Prostate gland (tissue), 2 donors: ENCODE results near the gene SRPX2. TPM values are rescaled to one million over a fixed set of nuclear protein-coding genes. Genes with fewer than 3 reads are reported as not detected.
A peak's percentile ranks its signal among the peaks of the same experiment; 100 is the strongest.

ENCODE experiments used
- DNase-seq: peaks from one replicate; pipeline ENCODE4 v3.0.0-alpha.2; 2019; ENCODE audit warnings: low spot score
- H3K27ac ChIP-seq, 2 donors: fragments of 200-600 bp; sonication (generic); 2 replicates each; pipeline ENCODE4 v1.5.1; 2017 to 2019
- H3K27me3 ChIP-seq: fragments of 200-600 bp; sonication (generic); replicated peaks from 2 replicates; pipeline ENCODE4 v1.5.1; 2019; ENCODE audit not compliant: insufficient read depth
- H3K36me3 ChIP-seq, 2 donors: fragments of 200-600 bp; sonication (generic); 1 replicate in 1 of 2; 2 replicates in 1 of 2; pipeline versions ENCODE4 v1.5.1 to v1.8.1; 2017 to 2019
- H3K4me1 ChIP-seq: fragments of 200-600 bp; sonication (generic); replicated peaks from 2 replicates; pipeline ENCODE4 v1.5.1; 2019
- H3K4me3 ChIP-seq, 2 donors: fragments of 200-600 bp; sonication (generic); 2 replicates each; pipeline ENCODE4 v1.5.1; 2017 to 2019
- H3K9me3 ChIP-seq: fragments of 200-600 bp; sonication (generic); 2 replicates; pipeline ENCODE4 v1.5.1; 2017
- CTCF ChIP-seq, 4 experiments: fragments of 200-600 bp in 2 of 4; fragments of 450-650 bp in 2 of 4; sonication (generic) in 2 of 4; IDR thresholded peaks; 1 replicate in 3 of 4; 2 replicates in 1 of 4; pipeline ENCODE4 v1.5.1; 2016 to 2019; ENCODE audit warnings: antibody characterized with exemption in 4 of 4, mild to moderate bottlenecking in 2 of 4, moderate library complexity in 2 of 4
- POLR2A ChIP-seq: fragments of 450-650 bp; IDR thresholded peaks from one replicate; pipeline ENCODE4 v1.6.1; 2016; ENCODE audit warnings: antibody characterized with exemption, mild to moderate bottlenecking
- POLR2AphosphoS5 ChIP-seq: sonication (generic); formaldehyde crosslinking; IDR thresholded peaks from one replicate; pipeline ENCODE4 v1.6.1; 2017; ENCODE audit warnings: antibody characterized with exemption
- WGBS: methylation state at CpG from one replicate; pipeline ENCODE4 v1.1.5; 2018; 5-methylcytosine and 5-hydroxymethylcytosine counted together
- intact Hi-C: fragments of 100-400 bp; cut with DNase I; formaldehyde crosslinking; loops from one replicate; pipeline ENCODE4 v1.14.2; 2022
- total RNA-seq, 2 donors: library from RNA; depleted of rRNA; stranded (reverse); fragments of >200 nt; gene quantifications; one replicate each; pipeline ENCODE4 v1.1.0, GENCODE V29; 2016

Gene SRPX2
- 1 to 10 TPM; 4.8 to 5.1 TPM for total RNA-seq

- no peak within 1 kb of the TSS for H3K4me3 ChIP-seq
- no peaks in the 10 kb centered on the region for H3K9me3 ChIP-seq
- H3K27ac ChIP-seq: no peak within 1 kb of the TSS
- no peaks in the 10 kb centered on the region for H3K4me1 ChIP-seq
- no peaks in the 10 kb centered on the region for H3K36me3 ChIP-seq
- TF ChIP-seq CTCF (IDR thresholded peaks at IDR 0.05) (no peak), POLR2A (peak; percentile 18)
- H3K27me3 ChIP-seq: no peaks in the 10 kb centered on the region
- WGBS: 42% methylated on average over 11 of the region's 11 CpGs
- intact Hi-C loops: no loop called here
- no peak for DNase-seq
Observed at GRCh38 chrX:100643956-100644860, at the start of gene SRPX2. SRPX2 (plus strand) TSS chrX:100644199; CDS start chrX:100646323, 2,124 bp downstream.

GRCh38 chrX:100596601-100597000, 47.4 kb upstream of the SRPX2 start:
- Histone ChIP-seq H3K27me3 (no peaks in the 10 kb centered on the region), H3K27ac (no peak overlapping the region), H3K9me3 (no peaks in the 10 kb centered on the region), H3K4me1 (no peaks in the 10 kb centered on the region), H3K4me3 (no peak overlapping the region), H3K36me3 (no peaks in the 10 kb centered on the region)
- 54% methylated on average over 2 of the region's 2 CpGs for WGBS
- TF ChIP-seq POLR2AphosphoS5 (no peak), POLR2A (no peak), CTCF (IDR thresholded peaks at IDR 0.05) (no peak)
- no peak for DNase-seq
- intact Hi-C loops: no loop called here

GRCh38 chrX:100599456-100599855, 44.5 kb upstream of the SRPX2 start:
- no peak for DNase-seq
- Histone ChIP-seq H3K9me3 (no peaks in the 10 kb centered on the region), H3K4me3 (no peak overlapping the region), H3K36me3 (no peaks in the 10 kb centered on the region), H3K27ac (no peak overlapping the region), H3K27me3 (no peaks in the 10 kb centered on the region), H3K4me1 (no peaks in the 10 kb centered on the region)
- TF ChIP-seq POLR2AphosphoS5 (no peak), CTCF (IDR thresholded peaks at IDR 0.05) (no peak), POLR2A (no peak)
- WGBS: 50% methylated on average over 9 of the region's 9 CpGs
- intact Hi-C loops: no loop called here

GRCh38 chrX:100600340-100600739, 43.7 kb upstream of the SRPX2 start:
- no peaks in the 10 kb centered on the region for H3K27me3 ChIP-seq
- no peak for DNase-seq
- H3K4me1 ChIP-seq: no peaks in the 10 kb centered on the region
- TF ChIP-seq CTCF (IDR thresholded peaks at IDR 0.05) (no peak), POLR2AphosphoS5 (no peak)
- H3K9me3 ChIP-seq: no peaks in the 10 kb centered on the region
- H3K27ac ChIP-seq: no peak overlapping the region
- H3K4me3 ChIP-seq: no peak overlapping the region
- no peaks in the 10 kb centered on the region for H3K36me3 ChIP-seq
- intact Hi-C loops: no loop called here

GRCh38 chrX:100600758-100601157, 43.2 kb upstream of the SRPX2 start:
- intact Hi-C loops: no loop called here
- no peak for TF ChIP-seq POLR2A
- no peak for TF ChIP-seq CTCF (IDR thresholded peaks at IDR 0.05)
- TF ChIP-seq POLR2AphosphoS5: no peak
- Histone ChIP-seq H3K27me3 (no peaks in the 10 kb centered on the region), H3K36me3 (no peaks in the 10 kb centered on the region), H3K27ac (no peak overlapping the region), H3K4me1 (no peaks in the 10 kb centered on the region), H3K9me3 (no peaks in the 10 kb centered on the region), H3K4me3 (no peak overlapping the region)
- WGBS: 79% methylated on average over 1 of the region's 1 CpG
- DNase-seq: no peak
